Peyer's patch (tissue), 4 donors: Measurements from ENCODE around the gene UBE3C.

ENCODE experiments used
- POLR2A ChIP-seq, 2 donors: fragments of 450-650 bp; IDR thresholded peaks; one replicate each; pipeline ENCODE4 v1.5.1; 2017; ENCODE audit warnings: antibody characterized with exemption in 2 of 2, mild to moderate bottlenecking in 2 of 2, moderate library complexity in 2 of 2
- TF ChIP-seq, protein P1 (sequence below), 6 experiments: fragments of 450-650 bp in 4 of 6; fragments of 200-600 bp in 2 of 6; sonication (generic) in 1 of 6; IDR thresholded peaks; one replicate each; pipeline ENCODE4 v1.5.1; 2017 to 2019; ENCODE audit warnings: antibody characterized with exemption in 6 of 6, mild to moderate bottlenecking in 3 of 6, moderate library complexity in 1 of 6

DNA sequence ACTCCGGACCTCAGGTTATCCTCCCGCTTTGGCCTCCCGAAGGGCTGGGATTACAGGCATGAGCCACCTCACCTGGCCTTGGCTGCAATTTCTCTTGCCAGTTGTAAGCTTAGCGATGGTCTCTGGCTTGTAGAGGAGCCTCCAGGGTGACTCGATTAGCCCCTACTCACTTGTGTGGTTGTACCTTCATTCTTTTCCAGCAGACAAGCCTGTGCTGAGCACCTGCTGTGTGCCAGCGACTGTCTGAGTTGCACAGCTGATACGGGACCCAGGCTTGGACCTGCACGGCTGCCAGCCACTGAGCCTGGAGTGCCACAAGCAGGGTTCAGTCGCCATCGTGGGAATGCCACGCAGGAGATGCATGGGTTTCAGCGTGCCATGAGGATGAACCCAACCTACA is 156.0 kb downstream of the UBE3C start:
- TF ChIP-seq, protein P1, sequence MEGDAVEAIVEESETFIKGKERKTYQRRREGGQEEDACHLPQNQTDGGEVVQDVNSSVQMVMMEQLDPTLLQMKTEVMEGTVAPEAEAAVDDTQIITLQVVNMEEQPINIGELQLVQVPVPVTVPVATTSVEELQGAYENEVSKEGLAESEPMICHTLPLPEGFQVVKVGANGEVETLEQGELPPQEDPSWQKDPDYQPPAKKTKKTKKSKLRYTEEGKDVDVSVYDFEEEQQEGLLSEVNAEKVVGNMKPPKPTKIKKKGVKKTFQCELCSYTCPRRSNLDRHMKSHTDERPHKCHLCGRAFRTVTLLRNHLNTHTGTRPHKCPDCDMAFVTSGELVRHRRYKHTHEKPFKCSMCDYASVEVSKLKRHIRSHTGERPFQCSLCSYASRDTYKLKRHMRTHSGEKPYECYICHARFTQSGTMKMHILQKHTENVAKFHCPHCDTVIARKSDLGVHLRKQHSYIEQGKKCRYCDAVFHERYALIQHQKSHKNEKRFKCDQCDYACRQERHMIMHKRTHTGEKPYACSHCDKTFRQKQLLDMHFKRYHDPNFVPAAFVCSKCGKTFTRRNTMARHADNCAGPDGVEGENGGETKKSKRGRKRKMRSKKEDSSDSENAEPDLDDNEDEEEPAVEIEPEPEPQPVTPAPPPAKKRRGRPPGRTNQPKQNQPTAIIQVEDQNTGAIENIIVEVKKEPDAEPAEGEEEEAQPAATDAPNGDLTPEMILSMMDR (IDR thresholded peaks at IDR 0.05): no peak
- TF ChIP-seq POLR2A (IDR thresholded peaks at IDR 0.05): no peak
